ENCODE results near the gene CCDC117. TPM values are rescaled to one million over a fixed set of nuclear protein-coding genes. Genes with fewer than 3 reads are reported as not detected.
A peak's percentile ranks its signal among the peaks of the same experiment; 100 is the strongest.

Gene CCDC117
- total RNA-seq, 1 experiment from 2014 or later: 33.5 TPM

DNA sequence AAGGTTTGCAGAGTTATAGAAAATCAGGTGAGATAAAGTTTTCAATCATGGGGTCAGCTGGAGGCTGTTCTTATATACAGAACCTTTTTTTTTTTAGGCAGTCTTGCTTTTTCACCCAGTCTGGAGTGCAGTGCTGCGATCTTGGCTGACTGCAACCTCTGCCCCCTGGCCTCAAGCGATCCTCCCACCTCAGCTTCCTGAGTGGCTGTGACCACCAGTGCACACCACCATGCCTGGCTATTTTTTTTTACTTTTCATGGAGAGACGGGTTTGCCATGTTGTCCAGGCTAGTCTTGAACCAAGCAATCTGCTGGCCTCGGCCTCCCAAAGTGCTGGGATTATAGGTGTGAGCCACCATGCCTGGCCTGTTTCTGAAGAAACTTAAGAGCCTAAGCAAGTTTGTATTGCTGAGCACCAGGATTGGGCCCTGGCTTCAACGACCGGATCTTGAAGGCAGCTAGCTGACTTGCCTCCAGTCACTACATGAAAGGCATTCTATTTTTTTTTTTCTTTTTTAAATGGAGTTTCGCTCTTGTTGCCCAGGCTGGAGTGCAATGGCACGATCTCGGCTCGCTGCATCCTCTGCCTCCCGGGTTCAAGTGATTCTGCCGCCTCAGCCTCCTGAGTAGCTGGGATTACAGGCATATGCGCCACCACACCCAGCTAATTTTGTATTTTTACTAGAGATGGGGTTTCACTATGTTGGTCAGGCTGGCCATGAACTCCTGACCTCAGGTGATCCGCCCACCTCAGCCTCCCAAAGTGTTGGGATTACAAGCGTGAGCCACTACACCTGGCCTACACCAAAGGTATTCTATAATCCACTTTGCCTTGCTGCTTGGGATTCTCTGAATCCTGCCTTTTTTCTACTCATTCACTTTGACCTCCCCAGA lies 20.2 kb downstream of the CCDC117 start:
- intact Hi-C loops (cut with micrococcal nuclease; ENCODE audit: unreplicated experiment): no loop called here
- ChIA-PET POLR2A (ENCODE audit: low non-redundant PET) (no interaction called here), CTCF (no interaction called here)
- DNase-seq (ENCODE audit: low spot score): no peak
- Histone ChIP-seq H3K4me3 (ENCODE audit: low read depth, low read length, poor library complexity, severe bottlenecking) (no peak overlapping the region), H3K4me1 (ENCODE audit: insufficient read depth, low read length, poor library complexity, severe bottlenecking) (peaks cover 9% of the 10 kb centered on the region), H3K36me3 (ENCODE audit: insufficient read depth, low read length, poor library complexity, severe bottlenecking) (peaks cover 55% of the 10 kb centered on the region), H3K27ac (ENCODE audit: low read depth, low read length, poor library complexity, severe bottlenecking) (no peak overlapping the region), H3K9me3 (ENCODE audit: low read depth, low read length, poor library complexity, severe bottlenecking) (no peaks in the 10 kb centered on the region), H3K27me3 (replicated peaks; ENCODE audit: insufficient read depth, low read depth, low read length, poor library complexity) (no peaks in the 10 kb centered on the region)
- TF ChIP-seq, protein P1, sequence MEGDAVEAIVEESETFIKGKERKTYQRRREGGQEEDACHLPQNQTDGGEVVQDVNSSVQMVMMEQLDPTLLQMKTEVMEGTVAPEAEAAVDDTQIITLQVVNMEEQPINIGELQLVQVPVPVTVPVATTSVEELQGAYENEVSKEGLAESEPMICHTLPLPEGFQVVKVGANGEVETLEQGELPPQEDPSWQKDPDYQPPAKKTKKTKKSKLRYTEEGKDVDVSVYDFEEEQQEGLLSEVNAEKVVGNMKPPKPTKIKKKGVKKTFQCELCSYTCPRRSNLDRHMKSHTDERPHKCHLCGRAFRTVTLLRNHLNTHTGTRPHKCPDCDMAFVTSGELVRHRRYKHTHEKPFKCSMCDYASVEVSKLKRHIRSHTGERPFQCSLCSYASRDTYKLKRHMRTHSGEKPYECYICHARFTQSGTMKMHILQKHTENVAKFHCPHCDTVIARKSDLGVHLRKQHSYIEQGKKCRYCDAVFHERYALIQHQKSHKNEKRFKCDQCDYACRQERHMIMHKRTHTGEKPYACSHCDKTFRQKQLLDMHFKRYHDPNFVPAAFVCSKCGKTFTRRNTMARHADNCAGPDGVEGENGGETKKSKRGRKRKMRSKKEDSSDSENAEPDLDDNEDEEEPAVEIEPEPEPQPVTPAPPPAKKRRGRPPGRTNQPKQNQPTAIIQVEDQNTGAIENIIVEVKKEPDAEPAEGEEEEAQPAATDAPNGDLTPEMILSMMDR (conservative IDR thresholded peaks at IDR 0.05; ENCODE audit: low read depth, low read length): no peak
- no peak for TF ChIP-seq EZH2 (IDR thresholded peaks at IDR 0.05; ENCODE audit: borderline replicate concordance, low read depth, low read length, poor library complexity, severe bottlenecking)
- no TSS peak for BruUV-seq (replicated peaks)

DNA sequence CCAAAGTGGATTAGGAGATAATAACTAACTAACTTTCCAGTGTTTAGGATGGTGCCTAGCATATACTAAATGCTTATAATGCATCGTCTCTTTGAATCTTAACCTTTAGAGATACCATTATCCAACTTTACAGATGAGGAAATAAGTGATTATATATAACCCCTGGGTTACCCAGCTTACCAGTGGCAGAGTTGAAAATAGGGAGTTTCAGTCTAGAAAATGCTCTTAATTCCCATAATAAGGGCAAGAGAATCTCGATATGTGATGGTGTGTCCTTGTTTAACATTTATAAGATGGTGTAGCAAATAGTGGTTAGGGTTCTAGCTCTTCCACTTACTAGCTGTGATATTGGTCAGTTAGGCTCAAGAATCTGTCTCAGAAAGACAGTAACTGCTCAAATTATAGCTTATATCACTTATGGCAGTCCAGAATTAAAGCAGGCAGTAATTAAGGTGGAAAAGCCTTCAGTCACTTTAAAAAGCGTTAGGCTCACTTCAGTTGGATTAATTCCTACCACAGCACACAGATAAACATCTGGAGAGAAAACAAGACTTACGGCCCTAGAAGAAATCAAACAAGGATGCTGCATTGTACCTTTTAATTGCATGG lies 21.6 kb downstream of the CCDC117 start:
- H3K36me3 ChIP-seq (ENCODE audit: insufficient read depth, low read length, poor library complexity, severe bottlenecking): peaks cover 56% of the 10 kb centered on the region
- H3K27me3 ChIP-seq (replicated peaks; ENCODE audit: insufficient read depth, low read depth, low read length, poor library complexity): no peaks in the 10 kb centered on the region
- no peak for TF ChIP-seq EZH2 (IDR thresholded peaks at IDR 0.05; ENCODE audit: borderline replicate concordance, low read depth, low read length, poor library complexity, severe bottlenecking)
- TF ChIP-seq, protein P1 (conservative IDR thresholded peaks at IDR 0.05; ENCODE audit: low read depth, low read length): no peak
- H3K27ac ChIP-seq (ENCODE audit: low read depth, low read length, poor library complexity, severe bottlenecking): no peak overlapping the region
- no peak for DNase-seq (ENCODE audit: low spot score)
- no peaks in the 10 kb centered on the region for H3K9me3 ChIP-seq (ENCODE audit: low read depth, low read length, poor library complexity, severe bottlenecking)
- no TSS peak for BruUV-seq (replicated peaks)
- ChIA-PET CTCF (no interaction called here), POLR2A (ENCODE audit: low non-redundant PET) (interaction anchor here (0.6 to 0.7 kb wide), 2 partner anchors 65 to 139 kb away, joined by 5 read pairs; no protein-coding TSS in a partner anchor)
- intact Hi-C loops (cut with micrococcal nuclease; ENCODE audit: unreplicated experiment): no loop called here
- H3K4me1 ChIP-seq (ENCODE audit: insufficient read depth, low read length, poor library complexity, severe bottlenecking): peaks cover 17% of the 10 kb centered on the region
- H3K4me3 ChIP-seq (ENCODE audit: low read depth, low read length, poor library complexity, severe bottlenecking): no peak overlapping the region

DNA sequence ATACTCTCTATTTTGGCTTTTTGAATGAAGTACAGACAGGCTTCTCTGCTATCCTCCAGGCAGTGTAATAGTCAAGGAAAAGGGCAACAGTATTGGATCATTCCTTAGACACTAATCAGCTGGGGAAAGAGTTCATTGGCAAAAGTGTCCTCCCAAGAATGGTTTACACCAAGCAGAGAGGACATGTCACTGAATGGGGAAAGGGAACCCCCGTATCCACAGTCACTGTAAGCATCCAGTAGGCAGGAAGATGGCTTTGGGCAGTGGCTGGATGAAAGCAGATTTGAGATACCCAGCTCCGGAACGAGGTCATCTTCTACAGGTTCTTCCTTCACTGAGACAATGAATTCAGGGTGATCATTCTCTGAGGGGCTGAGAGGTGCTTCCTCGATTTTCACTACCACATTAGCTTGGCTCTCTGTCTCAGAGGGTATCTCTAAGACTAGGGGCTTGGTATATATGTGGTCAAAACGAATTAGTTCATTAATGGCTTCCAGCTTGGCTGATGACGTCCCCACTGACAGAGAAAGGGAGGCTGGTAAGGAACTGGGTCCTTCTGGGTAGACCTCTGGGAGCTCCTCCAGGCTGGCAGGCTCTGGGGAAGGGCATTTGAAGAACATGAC lies 22.7 kb downstream of the CCDC117 start:
- Histone ChIP-seq H3K27me3 (replicated peaks; ENCODE audit: insufficient read depth, low read depth, low read length, poor library complexity) (no peaks in the 10 kb centered on the region), H3K4me3 (ENCODE audit: low read depth, low read length, poor library complexity, severe bottlenecking) (no peak overlapping the region), H3K36me3 (ENCODE audit: insufficient read depth, low read length, poor library complexity, severe bottlenecking) (peaks cover 53% of the 10 kb centered on the region), H3K27ac (ENCODE audit: low read depth, low read length, poor library complexity, severe bottlenecking) (peak overlapping the region; percentile 16), H3K9me3 (ENCODE audit: low read depth, low read length, poor library complexity, severe bottlenecking) (no peaks in the 10 kb centered on the region), H3K4me1 (ENCODE audit: insufficient read depth, low read length, poor library complexity, severe bottlenecking) (peaks cover 17% of the 10 kb centered on the region)
- no peak for DNase-seq (ENCODE audit: low spot score)
- ChIA-PET POLR2A (ENCODE audit: low non-redundant PET) (no interaction called here), CTCF (no interaction called here)
- intact Hi-C loops (cut with micrococcal nuclease; ENCODE audit: unreplicated experiment): no loop called here
- no TSS peak for BruUV-seq (replicated peaks)
- TF ChIP-seq, protein P1 (conservative IDR thresholded peaks at IDR 0.05; ENCODE audit: low read depth, low read length): no peak
- TF ChIP-seq EZH2 (IDR thresholded peaks at IDR 0.05; ENCODE audit: borderline replicate concordance, low read depth, low read length, poor library complexity, severe bottlenecking): no peak
